A549 (cell line): Measurements from ENCODE around the gene FBXO15. TPM values are rescaled to one million over a fixed set of nuclear protein-coding genes. Genes with fewer than 3 reads are reported as not detected.

Experiments used
- ATAC-seq, 2 experiments: fragments of 200-7000 bp in 1 of 2; fragments of >200 bp in 1 of 2; cut with Nextera tagmentation in 1 of 2; cut with Tn5 transposase in 1 of 2; 3 replicates each; pipeline versions ENCODE4 v1.8.0 to v1.9.1; 2018 to 2020; ENCODE audit warnings: mild to moderate bottlenecking in 1 of 2, moderate library complexity in 1 of 2
- CTCF ChIA-PET: fragments of 300-600 bp; sonication (Branson Sonifier 250); formaldehyde crosslinking; extraction: SDS; loops from one replicate; lab custom pipeline; 2021; ENCODE audit warnings: antibody characterized with exemption, inconsistent platforms; lab: Yijun Ruan, JAX
- POLR2A ChIA-PET: fragments of 350-600 bp; formaldehyde crosslinking; extraction: SDS; loops from one replicate; lab custom pipeline; 2021; ENCODE audit warnings: antibody characterized with exemption, inconsistent platforms; lab: Yijun Ruan, JAX
- DNase-seq, 2 experiments: peaks; one replicate each; pipeline versions ENCODE4 v3.0.0 to v3.0.0-alpha.2; 2011 to 2016; ENCODE audit warnings: low read depth in 1 of 2, low spot score in 1 of 2
- FAIRE-seq: peaks from 2 replicates; lab custom pipeline; 2011; peaks lifted over from hg19 to GRCh38; lab: Jason Lieb, UNC
- H3K27ac ChIP-seq, 2 experiments: fragments of >200 bp; sonication (Bioruptor Twin); formaldehyde crosslinking; 3 replicates each; pipeline ENCODE4 v1.5.1; 2016 to 2017
- H3K4me1 ChIP-seq: fragments of >200 bp; sonication (Bioruptor Twin); formaldehyde crosslinking; 3 replicates; pipeline ENCODE4 v1.6.1; 2016
- H3K4me2 ChIP-seq: fragments of >200 bp; sonication (Bioruptor Twin); formaldehyde crosslinking; 3 replicates; pipeline ENCODE4 v1.6.1; 2016
- H3K4me3 ChIP-seq: fragments of >200 bp; sonication (Bioruptor Twin); formaldehyde crosslinking; 3 replicates; pipeline ENCODE4 v1.5.1; 2016
- H3K9me3 ChIP-seq: fragments of >200 bp; sonication (Bioruptor Twin); formaldehyde crosslinking; 3 replicates; pipeline ENCODE4 v1.6.1; 2016
- BCL3 ChIP-seq: fragments of >200 bp; sonication (Bioruptor Twin); formaldehyde crosslinking; IDR thresholded peaks from 3 replicates; pipeline ENCODE4 v1.6.1; 2016
- BHLHE40 ChIP-seq: IDR thresholded peaks from 2 replicates; pipeline ENCODE4 v1.6.1; 2012; ENCODE audit warnings: low read depth, low read length, inconsistent platforms
- CBX2 ChIP-seq: fragments of 200-600 bp; sonication (generic); IDR thresholded peaks from 2 replicates; pipeline ENCODE4 v1.6.1; 2016; ENCODE audit warnings: low read depth, mild to moderate bottlenecking, borderline replicate concordance
- CBX8 ChIP-seq: fragments of 200-600 bp; sonication (generic); IDR thresholded peaks from 2 replicates; pipeline ENCODE4 v1.6.1; 2016
- CHD2 ChIP-seq: fragments of 150-350 bp; IDR thresholded peaks from 2 replicates; pipeline ENCODE4 v1.6.1; 2014; ENCODE audit warnings: low read length; ENCODE audit not compliant: partially characterized antibody
- E2F6 ChIP-seq: IDR thresholded peaks from 2 replicates; pipeline ENCODE4 v1.6.1; 2012; ENCODE audit warnings: low read depth, borderline replicate concordance
- EHF ChIP-seq: fragments of 250-450 bp; sonication (Bioruptor Pico); IDR thresholded peaks from 2 replicates; pipeline ENCODE4 v1.5.0; 2020; ENCODE audit warnings: mild to moderate bottlenecking
- EP300 ChIP-seq, 2 experiments: fragments of >200 bp; sonication (Bioruptor Twin); formaldehyde crosslinking; IDR thresholded peaks; 2 replicates in 1 of 2; 3 replicates in 1 of 2; pipeline ENCODE4 v1.6.1; 2016 to 2017
- HES2 ChIP-seq: fragments of >200 bp; sonication (Bioruptor Twin); formaldehyde crosslinking; IDR thresholded peaks from 2 replicates; pipeline ENCODE4 v1.6.1; 2016
- HEYL ChIP-seq: fragments of 250-450 bp; sonication (Bioruptor Pico); IDR thresholded peaks from 2 replicates; pipeline ENCODE4 v1.8.0; 2021; ENCODE audit warnings: mild to moderate bottlenecking, moderate library complexity
- JUNB ChIP-seq: fragments of >200 bp; sonication (Bioruptor Twin); formaldehyde crosslinking; IDR thresholded peaks from 2 replicates; pipeline ENCODE4 v1.6.1; 2016
- MAFK ChIP-seq: fragments of 450-650 bp; IDR thresholded peaks from 2 replicates; pipeline ENCODE4 v1.6.1; 2014; ENCODE audit not compliant: partially characterized antibody
- MAX ChIP-seq: IDR thresholded peaks from 2 replicates; pipeline ENCODE4 v1.6.1; 2012
- MAZ ChIP-seq: fragments of 150-350 bp; IDR thresholded peaks from 2 replicates; pipeline ENCODE4 v1.6.1; 2014; ENCODE audit warnings: antibody characterized with exemption, low read depth, low read length, borderline replicate concordance
- MYC ChIP-seq: IDR thresholded peaks from 2 replicates; pipeline ENCODE4 v1.6.1; 2012; ENCODE audit warnings: mild to moderate bottlenecking, inconsistent platforms, low read length, improper control_type of control experiment, borderline replicate concordance
- NPAS2 ChIP-seq: fragments of 250-450 bp; sonication (Bioruptor Pico); IDR thresholded peaks from 2 replicates; pipeline ENCODE4 v1.8.0; 2022; ENCODE audit warnings: mild to moderate bottlenecking, moderate library complexity, borderline replicate concordance
- PBX3 ChIP-seq: IDR thresholded peaks from 2 replicates; pipeline ENCODE4 v1.6.1; 2012
- POLR2A ChIP-seq: IDR thresholded peaks from 2 replicates; pipeline ENCODE4 v1.6.1; 2012; ENCODE audit warnings: mild to moderate bottlenecking, low read length
- RAD21 ChIP-seq, 2 experiments: fragments of >200 bp in 1 of 2; sonication (Bioruptor Twin) in 1 of 2; formaldehyde crosslinking in 1 of 2; IDR thresholded peaks in 1 of 2; conservative IDR thresholded peaks in 1 of 2; 2 replicates in 1 of 2; 3 replicates in 1 of 2; pipeline ENCODE4 v1.6.1; 2012 to 2018; ENCODE audit warnings: inconsistent platforms in 1 of 2
- RCOR1 ChIP-seq: fragments of 150-350 bp; IDR thresholded peaks from 2 replicates; pipeline ENCODE4 v1.6.1; 2014; ENCODE audit warnings: antibody characterized with exemption, low read length, low read depth
- TP53 ChIP-seq: fragments of 250-450 bp; sonication (Bioruptor Pico); IDR thresholded peaks from 2 replicates; pipeline ENCODE4 v1.5.0; 2021; ENCODE audit warnings: mild to moderate bottlenecking, moderate library complexity
- USF2 ChIP-seq: fragments of 450-650 bp; IDR thresholded peaks from 2 replicates; pipeline ENCODE4 v1.6.1; 2014; ENCODE audit warnings: antibody characterized with exemption
- WGBS: methylation state at CpG from one replicate; pipeline ENCODE4 v1.1.6; 2017; ENCODE audit errors: missing lambda C conversion rate; 5-methylcytosine and 5-hydroxymethylcytosine counted together
- polyA plus RNA-seq, 4 experiments: library from polyadenylated mRNA; depleted of rRNA in 3 of 4; stranded (reverse); fragments of >200 nt; fragmentation: RNase III in 1 of 4; extraction: RNeasy Plus Mini Kit Qiagen cat#74134 plus additional on column Dnase treatment in 1 of 4; gene quantifications; 2 replicates in 3 of 4; 3 replicates in 1 of 4; pipeline ENCODE4 v1.2.3, GENCODE V29; 2011 to 2017

FBXO15 gene
- polyA plus RNA-seq, 2 of the 4 experiments (the other 2 are of a cell fraction) = 1.3 to 2.3 TPM

- Histone ChIP-seq H3K9me3 (no peaks in the 10 kb centered on the region), H3K27ac (no peak overlapping the region), H3K4me2 (no peak overlapping the region), H3K4me1 (no peaks in the 10 kb centered on the region), H3K4me3 (no peak overlapping the region)
- ChIA-PET POLR2A (no interaction called here), CTCF (interaction anchor here (1.0 to 1.2 kb wide), 2 partner anchors 9 to 50 kb away, joined by 3 read pairs; no protein-coding TSS in a partner anchor)
- FAIRE-seq (no peak), ATAC-seq (no peak), DNase-seq (no peak)
- TF ChIP-seq JUNB (no peak), BCL3 (no peak), POLR2A (no peak), TP53 (CRISPR knock-in tag) (no peak), RAD21 (conservative IDR thresholded peaks at IDR 0.05 in 1 of 2, IDR thresholded peaks at IDR 0.05 in 1 of 2) (no peak), EHF (CRISPR knock-in tag) (no peak), USF2 (no peak), BHLHE40 (no peak), MAFK (no peak), NPAS2 (no peak), CBX8 (no peak), PBX3 (no peak), E2F6 (no peak), MAX (no peak), MAZ (no peak)
- 63% methylated on average over 10 of the region's 10 CpGs for WGBS
Measured at GRCh38 chr18:74073957-74074667, 73.5 kb downstream of the FBXO15 start.

GRCh38 chr18:74069178-74070050, 78.2 kb downstream of the FBXO15 start:
- FAIRE-seq (no peak), DNase-seq (no peak), ATAC-seq (no peak)
- CTCF ChIA-PET = no interaction called here
- H3K4me3 ChIP-seq = no peak overlapping the region
- no peak overlapping the region for H3K4me2 ChIP-seq
- H3K27ac ChIP-seq = no peak overlapping the region
- 31% methylated on average over 13 of the region's 13 CpGs for WGBS
- POLR2A ChIA-PET = no interaction called here
- H3K4me1 ChIP-seq = no peaks in the 10 kb centered on the region
- TF ChIP-seq HES2 (no peak), PBX3 (no peak), RCOR1 (no peak), CHD2 (no peak), TP53 (CRISPR knock-in tag) (no peak), CBX2 (no peak), RAD21 (conservative IDR thresholded peaks at IDR 0.05 in 1 of 2, IDR thresholded peaks at IDR 0.05 in 1 of 2) (no peak), EP300 (IDR thresholded peaks at IDR 0.05) (no peak), HEYL (CRISPR knock-in tag) (no peak), MYC (no peak)
- no peaks in the 10 kb centered on the region for H3K9me3 ChIP-seq
